ENCODE measurements around the gene RPL13. TPM values are rescaled to one million over a fixed set of nuclear protein-coding genes. Genes with fewer than 3 reads are reported as not detected.
A peak's percentile ranks its signal among the peaks of the same experiment; 100 is the strongest.

RPL13 gene
- total RNA-seq, 1 donor from 2014 or later: 17,833 TPM

- Histone ChIP-seq H3K27me3 (ENCODE audit: control insufficient read depth, insufficient read depth, low read length) (peaks cover 57% of the 10 kb centered on the region), H3K36me3 (ENCODE audit: control insufficient read depth, insufficient read depth, low read length) (no peaks in the 10 kb centered on the region), H3K4me3 (ENCODE audit: low read depth, low read length) (no peak overlapping the region)
- no peak for DNase-seq (ENCODE audit: low read depth)
- no peak for TF ChIP-seq CTCF (IDR thresholded peaks at IDR 0.05; ENCODE audit: insufficient read depth, low read length, poor library complexity, severe bottlenecking)
These were observed 11.6 kb downstream of the RPL13 start for GRCh38 chr16:89572073-89572484.

- no peak for TF ChIP-seq CTCF (IDR thresholded peaks at IDR 0.05; ENCODE audit: insufficient read depth, low read length, poor library complexity, severe bottlenecking)
- DNase-seq (ENCODE audit: low read depth): no peak
- H3K27me3 ChIP-seq (ENCODE audit: control insufficient read depth, insufficient read depth, low read length): peaks cover 55% of the 10 kb centered on the region
- no peak overlapping the region for H3K4me3 ChIP-seq (ENCODE audit: low read depth, low read length)
- no peaks in the 10 kb centered on the region for H3K36me3 ChIP-seq (ENCODE audit: control insufficient read depth, insufficient read depth, low read length)
These were observed 12.2 kb downstream of the RPL13 start for GRCh38 chr16:89572485-89573205.

GRCh38 chr16:89573826-89574680 lies 13.6 kb downstream of the RPL13 start:
- Histone ChIP-seq H3K4me3 (ENCODE audit: low read depth, low read length) (no peak overlapping the region), H3K36me3 (ENCODE audit: control insufficient read depth, insufficient read depth, low read length) (no peaks in the 10 kb centered on the region), H3K27me3 (ENCODE audit: control insufficient read depth, insufficient read depth, low read length) (peaks cover 47% of the 10 kb centered on the region)
- no peak for TF ChIP-seq CTCF (IDR thresholded peaks at IDR 0.05; ENCODE audit: insufficient read depth, low read length, poor library complexity, severe bottlenecking)
- no peak for DNase-seq (ENCODE audit: low read depth)

- H3K4me3 ChIP-seq (ENCODE audit: low read depth, low read length): peak overlapping the region; percentile 20
- peaks cover 40% of the 10 kb centered on the region for H3K27me3 ChIP-seq (ENCODE audit: control insufficient read depth, insufficient read depth, low read length)
- no peaks in the 10 kb centered on the region for H3K36me3 ChIP-seq (ENCODE audit: control insufficient read depth, insufficient read depth, low read length)
- peak; percentile 32 for TF ChIP-seq CTCF (IDR thresholded peaks at IDR 0.05; ENCODE audit: insufficient read depth, low read length, poor library complexity, severe bottlenecking)
- DNase-seq (ENCODE audit: low read depth): no peak
These were observed 14.3 kb downstream of the RPL13 start for GRCh38 chr16:89574681-89575246.

GRCh38 chr16:89575247-89576152 lies 15.0 kb downstream of the RPL13 start, which contains the start of gene CPNE7:
Gene CPNE7, plus strand, starts transcription at chr16:89575758. Its CDS starts 140 bp downstream, at chr16:89575898.
- peaks cover 33% of the 10 kb centered on the region for H3K27me3 ChIP-seq (ENCODE audit: control insufficient read depth, insufficient read depth, low read length)
- peak within 1 kb of the TSS; percentile 39 for H3K4me3 ChIP-seq (ENCODE audit: low read depth, low read length)
- H3K36me3 ChIP-seq (ENCODE audit: control insufficient read depth, insufficient read depth, low read length): no peaks in the 10 kb centered on the region
- no peak for DNase-seq (ENCODE audit: low read depth)
- no peak for TF ChIP-seq CTCF (IDR thresholded peaks at IDR 0.05; ENCODE audit: insufficient read depth, low read length, poor library complexity, severe bottlenecking)
